Measurements from ENCODE around the gene TMEM273. TPM values are rescaled to one million over a fixed set of nuclear protein-coding genes. Genes with fewer than 3 reads are reported as not detected.
"Not testable (repeated sequence)": the region's sequence is repeated elsewhere in the genome, so short reads cannot be mapped to it uniquely, and the experiment has no call there.

The TMEM273 gene
- total RNA-seq, 1 donor from 2014 or later, result 48.5 TPM

GRCh38 chr10:49205206-49205605, 17.0 kb upstream of the TMEM273 start:
- no peak for TF ChIP-seq CTCF (IDR thresholded peaks at IDR 0.05)
- intact Hi-C loops (cut with DNase I), result no loop called here
- H3K4me3 ChIP-seq, result no peak overlapping the region

GRCh38 chr10:49204119-49204518, 15.9 kb upstream of the TMEM273 start:
- Histone ChIP-seq H3K27me3 (ENCODE audit: low read depth) (no peaks in the 10 kb centered on the region), H3K4me1 (no peaks in the 10 kb centered on the region), H3K4me3 (no peak overlapping the region), H3K27ac (no peak overlapping the region), H3K9me3 (no peaks in the 10 kb centered on the region), H3K36me3 (no peaks in the 10 kb centered on the region)
- intact Hi-C loops (cut with DNase I), result no loop called here
- no peak for ATAC-seq
- DNase-seq, result no peak
- no peak for TF ChIP-seq CTCF (IDR thresholded peaks at IDR 0.05)

More at GRCh38 chr10:49205206-49205605, 17.0 kb upstream of the TMEM273 start:
- Histone ChIP-seq H3K9me3 (no peaks in the 10 kb centered on the region), H3K4me1 (no peaks in the 10 kb centered on the region), H3K27ac (no peak overlapping the region), H3K36me3 (no peaks in the 10 kb centered on the region), H3K27me3 (ENCODE audit: low read depth) (no peaks in the 10 kb centered on the region)
- no peak for ATAC-seq
- no peak for DNase-seq

- Histone ChIP-seq H3K4me3 (no peak overlapping the region), H3K36me3 (no peaks in the 10 kb centered on the region), H3K27me3 (ENCODE audit: low read depth) (no peaks in the 10 kb centered on the region), H3K9me3 (no peaks in the 10 kb centered on the region), H3K27ac (no peak overlapping the region), H3K4me1 (no peaks in the 10 kb centered on the region)
- no peak for TF ChIP-seq CTCF (IDR thresholded peaks at IDR 0.05)
- ATAC-seq (no peak), DNase-seq (no peak)
- intact Hi-C loops (cut with DNase I), result no loop called here
Observed at GRCh38 chr10:49202266-49202665, 14.1 kb upstream of the TMEM273 start.

GRCh38 chr10:49200854-49201253, 12.7 kb upstream of the TMEM273 start:
- no peaks in the 10 kb centered on the region for H3K9me3 ChIP-seq
- no peak overlapping the region for H3K4me3 ChIP-seq
- TF ChIP-seq CTCF (IDR thresholded peaks at IDR 0.05), result no peak
- no peaks in the 10 kb centered on the region for H3K36me3 ChIP-seq
- intact Hi-C loops (cut with DNase I), result no loop called here
- H3K4me1 ChIP-seq, result no peaks in the 10 kb centered on the region
- H3K27me3 ChIP-seq (ENCODE audit: low read depth), result no peaks in the 10 kb centered on the region
- ATAC-seq, result no peak
- DNase-seq, result no peak
- H3K27ac ChIP-seq, result no peak overlapping the region

DNA sequence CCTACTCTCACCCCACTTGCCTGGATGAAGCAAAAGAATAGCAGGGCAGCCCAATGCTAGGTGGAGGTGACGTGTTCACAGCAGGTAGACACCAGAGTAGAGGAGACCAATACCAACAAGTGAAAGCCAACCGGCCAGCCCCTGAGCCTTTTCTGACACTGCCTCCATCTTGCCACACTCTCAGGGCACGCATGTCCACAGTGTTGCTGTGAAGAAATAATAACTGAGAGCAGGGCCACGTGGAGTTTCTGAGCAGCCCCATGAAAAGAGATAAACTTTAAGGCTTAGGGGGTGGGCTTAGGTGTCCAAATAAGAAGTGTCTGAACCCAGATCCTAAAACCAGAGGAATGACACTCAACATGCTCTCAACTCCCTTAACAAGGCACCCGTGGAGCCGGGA, 9.0 kb upstream of the TMEM273 start:
- no peak for TF ChIP-seq CTCF (IDR thresholded peaks at IDR 0.05)
- Histone ChIP-seq H3K27me3 (ENCODE audit: low read depth) (no peaks in the 10 kb centered on the region), H3K9me3 (no peaks in the 10 kb centered on the region), H3K36me3 (no peaks in the 10 kb centered on the region), H3K4me3 (no peak overlapping the region), H3K4me1 (no peaks in the 10 kb centered on the region), H3K27ac (no peak overlapping the region)
- DNase-seq (no peak), ATAC-seq (no peak)
- intact Hi-C loops (cut with DNase I), result no loop called here

- H3K27me3 ChIP-seq (ENCODE audit: low read depth); H3K36me3 ChIP-seq; H3K4me1 ChIP-seq; H3K4me3 ChIP-seq; intact Hi-C loops (cut with DNase I); H3K27ac ChIP-seq; H3K9me3 ChIP-seq; DNase-seq; ATAC-seq: not testable (repeated sequence)
Observed at GRCh38 chr10:49195864-49196263, 7.7 kb upstream of the TMEM273 start.
